GM12878 (cell line): ENCODE data around the gene STEAP3.

Source experiments
- BHLHE40 ChIP-seq, 2 experiments: fragments of 450-650 bp in 1 of 2; IDR thresholded peaks; 2 replicates each; pipeline ENCODE4 v1.6.1; 2011 to 2017; ENCODE audit warnings: low read depth in 2 of 2, borderline replicate concordance in 1 of 2, improper control_type of control experiment in 1 of 2, low read length in 1 of 2, mild to moderate bottlenecking in 1 of 2
- CTCF ChIP-seq, 3 experiments: IDR thresholded peaks in 2 of 3; conservative IDR thresholded peaks in 1 of 3; 2 replicates each; pipeline ENCODE4 v1.5.1; 2011; ENCODE audit warnings: low read depth in 3 of 3, low read length in 3 of 3, mild to moderate bottlenecking in 3 of 3, control low read depth in 2 of 3, moderate library complexity in 2 of 3, inconsistent platforms in 1 of 3, mixed read lengths in 1 of 3; ENCODE audit not compliant: control insufficient read depth in 2 of 3, insufficient read depth in 1 of 3; ENCODE audit errors: extremely low read depth in 1 of 3
- ELK1 ChIP-seq: IDR thresholded peaks from 2 replicates; pipeline ENCODE4 v1.6.1; 2012; ENCODE audit warnings: low read depth, low read length, improper control_type of control experiment
- EZH2 ChIP-seq: IDR thresholded peaks from 2 replicates; pipeline ENCODE4 v1.6.1; 2012; ENCODE audit warnings: low read depth, mild to moderate bottlenecking, control low read depth, inconsistent platforms, low read length, borderline replicate concordance; ENCODE audit not compliant: control insufficient read depth
- MTA2 ChIP-seq: fragments of 450-650 bp; IDR thresholded peaks from 2 replicates; pipeline ENCODE4 v1.6.1; 2016; ENCODE audit warnings: low read depth, mild to moderate bottlenecking, moderate library complexity
- NFIC ChIP-seq: IDR thresholded peaks from 2 replicates; pipeline ENCODE4 v1.6.1; 2012; ENCODE audit warnings: low read depth, mild to moderate bottlenecking, inconsistent platforms, low read length, moderate library complexity
- PBX3 ChIP-seq: IDR thresholded peaks from 2 replicates; pipeline ENCODE4 v1.6.1; 2011; ENCODE audit warnings: mild to moderate bottlenecking, low read depth, low read length, moderate library complexity; ENCODE audit not compliant: insufficient replicate concordance
- POLR2AphosphoS5 ChIP-seq: IDR thresholded peaks from 2 replicates; pipeline ENCODE4 v1.6.1; 2011; ENCODE audit warnings: mild to moderate bottlenecking, low read length, inconsistent platforms
- REST ChIP-seq: IDR thresholded peaks from 2 replicates; pipeline ENCODE4 v1.6.1; 2012; ENCODE audit warnings: mild to moderate bottlenecking, low read depth, low read length
- TAF1 ChIP-seq: IDR thresholded peaks from 2 replicates; pipeline ENCODE4 v1.6.1; 2011; ENCODE audit warnings: mild to moderate bottlenecking, low read depth, low read length, borderline replicate concordance
- USF1 ChIP-seq: IDR thresholded peaks from 2 replicates; pipeline ENCODE4 v1.6.1; 2011; ENCODE audit warnings: borderline replicate concordance, low read depth, mild to moderate bottlenecking, moderate library complexity, mixed read lengths, low read length; ENCODE audit not compliant: insufficient read depth; ENCODE audit errors: extremely low read length
- ZSCAN29 ChIP-seq: fragments of 450-650 bp; IDR thresholded peaks from 2 replicates; pipeline ENCODE4 v1.6.1; 2017; ENCODE audit warnings: mild to moderate bottlenecking, moderate library complexity

GRCh38 chr2:119202610-119203310 is 20.9 kb upstream of the STEAP3 start:
- TF ChIP-seq ELK1 (no peak), EZH2 (no peak), CTCF (IDR thresholded peaks at IDR 0.05 in 2 of 3, conservative IDR thresholded peaks at IDR 0.05 in 1 of 3; ENCODE audit: control insufficient read depth in 2 of 3, extremely low read depth in 1 of 3, insufficient read depth in 1 of 3, low read depth in 3 of 3, low read length in 3 of 3) (no peak), USF1 (no peak), PBX3 (no peak), BHLHE40 (IDR thresholded peaks at IDR 0.05; ENCODE audit: borderline replicate concordance in 1 of 2, low read depth in 2 of 2, low read length in 1 of 2) (no peak), ZSCAN29 (no peak), TAF1 (no peak), MTA2 (no peak), REST (no peak), POLR2AphosphoS5 (no peak), NFIC (no peak)
